ENCODE results near the gene FSTL4. TPM values are rescaled to one million over a fixed set of nuclear protein-coding genes. Genes with fewer than 3 reads are reported as not detected.
A peak's percentile ranks its signal among the peaks of the same experiment; 100 is the strongest.

Gene FSTL4
- total RNA-seq, 1 donor from 2014 or later, result 0.67 TPM

DNA sequence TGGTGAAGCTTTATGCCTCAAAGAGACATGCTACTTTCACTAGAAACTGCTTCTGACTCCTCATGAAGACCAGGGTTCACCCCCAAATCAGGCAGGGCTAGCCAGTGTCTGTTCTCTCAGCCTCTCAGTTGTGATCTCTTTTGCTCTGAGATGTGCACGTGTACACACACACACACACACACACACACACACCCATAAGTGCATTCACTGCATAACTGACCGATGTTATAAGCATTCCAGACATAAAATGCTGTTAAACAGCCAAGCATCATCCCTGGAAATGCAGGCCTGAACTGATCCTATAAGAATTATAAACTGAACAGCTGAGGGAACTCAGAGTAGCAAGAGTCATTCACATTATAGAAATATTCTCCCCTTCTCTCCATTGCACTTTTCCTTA is 85.0 kb downstream of the FSTL4 start:
- Histone ChIP-seq H3K27me3 (no peaks in the 10 kb centered on the region), H3K36me3 (no peaks in the 10 kb centered on the region), H3K9me3 (no peaks in the 10 kb centered on the region), H3K27ac (no peak overlapping the region), H3K4me3 (no peak overlapping the region), H3K4me1 (no peaks in the 10 kb centered on the region)
- DNase-seq (no peak), ATAC-seq (peak; percentile 60)
- TF ChIP-seq CTCF (IDR thresholded peaks at IDR 0.05), result no peak
- intact Hi-C loops (cut with DNase I), result no loop called here

- H3K36me3 ChIP-seq, result no peaks in the 10 kb centered on the region
- intact Hi-C loops (cut with DNase I), result no loop called here
- no peaks in the 10 kb centered on the region for H3K27me3 ChIP-seq
- no peaks in the 10 kb centered on the region for H3K4me1 ChIP-seq
- no peak overlapping the region for H3K4me3 ChIP-seq
- ATAC-seq (no peak), DNase-seq (no peak)
- H3K9me3 ChIP-seq, result no peaks in the 10 kb centered on the region
- no peak overlapping the region for H3K27ac ChIP-seq
- TF ChIP-seq CTCF (IDR thresholded peaks at IDR 0.05), result no peak
Measured at GRCh38 chr5:133526368-133526767, 86.0 kb downstream of the FSTL4 start.

DNA sequence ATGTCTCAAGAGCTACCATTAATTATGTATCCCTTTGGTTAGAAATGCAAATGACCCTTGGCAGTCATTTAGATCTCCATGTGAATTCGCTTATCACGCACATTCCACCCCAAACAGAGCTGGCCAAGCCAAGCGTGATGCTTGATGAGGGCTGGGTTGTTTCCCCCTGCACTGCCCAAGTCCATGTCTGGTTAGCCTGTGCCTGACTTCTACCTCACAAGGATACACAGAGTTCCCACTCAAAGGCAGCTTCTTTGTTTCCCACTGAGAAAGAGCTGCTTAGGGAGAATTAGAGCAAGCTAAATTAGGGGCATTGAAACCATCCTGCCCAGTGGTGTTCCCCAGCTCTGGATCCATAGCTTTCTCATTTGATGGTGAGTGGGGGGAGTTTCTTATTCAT is 87.2 kb downstream of the FSTL4 start:
- Histone ChIP-seq H3K27ac (no peak overlapping the region), H3K4me3 (no peak overlapping the region), H3K4me1 (no peaks in the 10 kb centered on the region), H3K9me3 (no peaks in the 10 kb centered on the region), H3K36me3 (no peaks in the 10 kb centered on the region), H3K27me3 (no peaks in the 10 kb centered on the region)
- intact Hi-C loops (cut with DNase I), result no loop called here
- DNase-seq (no peak), ATAC-seq (peak; percentile 50)
- TF ChIP-seq CTCF (IDR thresholded peaks at IDR 0.05), result no peak

DNA sequence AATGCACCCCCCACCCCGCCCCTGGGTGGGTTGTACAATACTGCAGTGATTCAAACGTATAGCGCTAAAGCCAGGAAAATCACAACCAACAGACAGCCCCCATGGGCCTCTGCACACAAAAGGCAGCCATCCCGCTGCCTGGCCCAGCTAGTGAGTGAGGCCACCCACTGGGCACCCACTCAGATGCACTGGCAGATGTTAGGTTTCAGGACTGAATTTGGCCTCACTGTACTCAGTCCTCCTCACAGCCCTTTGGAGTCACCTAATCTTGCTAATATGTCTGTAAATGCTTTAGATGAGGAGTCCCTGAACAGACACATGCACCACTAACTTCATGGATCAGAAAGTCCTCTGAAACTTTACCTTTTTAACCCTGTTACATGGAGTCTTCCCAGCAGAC is 87.7 kb downstream of the FSTL4 start:
- DNase-seq (no peak), ATAC-seq (no peak)
- H3K4me1 ChIP-seq, result no peaks in the 10 kb centered on the region
- no peaks in the 10 kb centered on the region for H3K36me3 ChIP-seq
- intact Hi-C loops (cut with DNase I), result no loop called here
- no peaks in the 10 kb centered on the region for H3K27me3 ChIP-seq
- no peak for TF ChIP-seq CTCF (IDR thresholded peaks at IDR 0.05)
- H3K9me3 ChIP-seq, result no peaks in the 10 kb centered on the region
- no peak overlapping the region for H3K4me3 ChIP-seq
- no peak overlapping the region for H3K27ac ChIP-seq

- DNase-seq, result no peak
- Histone ChIP-seq H3K36me3 (no peaks in the 10 kb centered on the region), H3K4me3 (no peak overlapping the region), H3K4me1 (no peaks in the 10 kb centered on the region), H3K9me3 (no peaks in the 10 kb centered on the region), H3K27ac (no peak overlapping the region), H3K27me3 (no peaks in the 10 kb centered on the region)
- ATAC-seq, result no peak
- no peak for TF ChIP-seq CTCF (IDR thresholded peaks at IDR 0.05)
- intact Hi-C loops (cut with DNase I), result no loop called here
Measured at GRCh38 chr5:133523961-133524586, 88.3 kb downstream of the FSTL4 start.
